SIG-M5 (cell line): ENCODE results near the gene BCKDHB.
"Not testable (repeated sequence)": the region's sequence is repeated elsewhere in the genome, so short reads cannot be mapped to it uniquely, and the experiment has no call there.

Experiments
- DNase-seq: peaks from one replicate; lab custom pipeline; 2025; lab: John Stamatoyannopoulos, UW

The BCKDHB gene

DNA sequence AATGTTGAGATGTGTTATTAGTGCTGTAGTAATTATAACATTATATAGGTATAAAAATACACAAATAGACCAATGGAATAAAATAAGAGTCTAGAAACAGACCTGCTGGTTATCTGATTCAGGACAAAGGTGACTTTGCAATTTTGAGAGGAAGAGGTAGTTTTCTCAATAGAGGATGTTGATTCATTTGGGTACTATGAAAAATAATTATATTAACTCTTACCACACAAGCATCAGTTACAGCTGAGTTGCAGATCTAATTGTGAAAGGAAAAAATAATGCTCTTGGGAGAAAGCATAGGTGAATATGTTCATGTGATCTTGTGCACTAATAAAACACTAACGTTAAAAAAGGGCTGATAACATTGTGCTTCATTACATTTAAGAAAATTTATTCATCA lies 103.0 kb downstream of the BCKDHB start:
- DNase-seq: no peak

DNA sequence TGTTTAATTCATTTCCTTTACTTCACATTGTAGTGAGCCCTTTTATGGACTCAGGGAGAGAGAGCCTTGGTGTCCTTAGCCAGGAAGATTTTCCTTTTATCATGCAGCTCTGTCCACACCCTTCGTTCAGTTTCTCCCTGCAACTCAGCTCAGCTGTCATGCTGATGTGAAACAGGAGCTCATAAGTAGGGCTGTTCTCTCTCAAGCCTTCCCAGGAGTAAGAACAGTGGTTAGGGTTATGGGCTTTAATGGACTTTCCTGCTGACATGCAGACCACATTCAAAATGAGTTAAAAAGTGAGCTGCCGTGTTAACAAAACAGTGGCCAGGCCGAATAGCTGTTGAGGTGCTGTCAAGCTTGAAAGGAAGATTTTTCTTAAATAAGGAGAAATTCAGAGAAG lies 104.1 kb downstream of the BCKDHB start:
- no peak for DNase-seq

DNA sequence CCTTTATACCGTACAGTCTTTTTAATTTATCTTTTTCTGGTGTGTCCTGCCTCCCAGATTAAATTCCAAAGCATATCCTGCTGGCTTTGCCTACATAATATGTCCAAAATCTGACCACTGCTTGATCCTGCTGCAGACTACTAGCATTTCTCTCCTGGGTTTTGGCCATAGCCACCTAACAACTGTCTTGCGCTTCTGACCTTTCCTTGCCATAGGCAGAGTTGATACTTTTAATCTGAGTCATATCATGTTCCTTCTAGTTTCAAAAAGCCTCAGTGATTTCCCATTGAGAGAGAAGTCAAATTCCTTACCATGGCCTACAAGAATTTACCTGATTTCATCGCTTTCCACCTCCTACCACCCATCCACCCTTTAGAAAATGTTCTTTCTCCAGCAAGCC lies 104.8 kb downstream of the BCKDHB start:
- DNase-seq: no peak

DNA sequence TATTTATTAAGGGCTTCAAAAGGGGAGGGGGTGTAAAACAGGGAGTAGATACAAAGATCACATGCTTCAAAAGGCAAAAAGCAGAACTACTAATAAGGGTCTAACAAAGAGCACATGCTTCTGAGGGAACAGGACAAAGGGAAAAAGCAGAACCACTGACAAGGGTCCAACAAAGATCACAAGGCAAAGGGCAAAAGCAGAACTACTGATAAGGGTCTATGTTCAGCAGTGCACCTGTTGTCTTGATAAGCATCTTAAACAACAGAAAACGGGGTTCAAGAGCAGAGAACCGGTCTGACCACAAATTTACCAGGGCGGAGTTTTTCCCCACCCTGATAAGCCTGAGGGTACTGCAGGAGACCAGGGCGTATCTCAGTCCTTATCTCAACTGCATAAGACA lies 105.4 kb downstream of the BCKDHB start:
- not testable (repeated sequence) for DNase-seq

DNA sequence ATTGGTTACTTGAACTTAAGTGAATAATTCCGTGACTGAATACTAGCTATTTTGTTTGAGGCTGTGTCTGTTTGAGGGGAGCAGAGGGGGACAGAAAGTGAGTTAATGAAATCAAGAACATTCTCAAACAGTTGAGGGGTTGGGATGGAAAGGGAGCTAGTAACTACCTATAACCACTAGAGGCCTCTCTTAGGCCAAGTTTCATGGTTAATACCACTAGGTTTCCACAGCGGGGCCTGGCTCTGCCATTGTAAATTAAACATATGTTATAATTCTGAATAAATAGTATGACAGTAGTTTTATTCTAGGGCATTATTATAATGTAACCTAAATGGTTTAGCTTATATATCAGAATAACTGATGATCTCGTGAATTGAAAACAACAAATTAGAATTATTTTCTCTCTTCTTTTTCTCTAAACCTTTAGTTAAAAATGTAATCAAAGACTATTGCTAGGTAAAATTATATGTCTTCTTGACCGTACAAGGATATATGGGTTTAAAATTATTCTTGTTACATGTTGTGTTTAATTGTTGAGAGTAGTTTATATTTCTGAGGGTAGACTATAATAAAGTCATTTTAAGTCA lies 108.1 kb downstream of the BCKDHB start:
- no peak for DNase-seq

DNA sequence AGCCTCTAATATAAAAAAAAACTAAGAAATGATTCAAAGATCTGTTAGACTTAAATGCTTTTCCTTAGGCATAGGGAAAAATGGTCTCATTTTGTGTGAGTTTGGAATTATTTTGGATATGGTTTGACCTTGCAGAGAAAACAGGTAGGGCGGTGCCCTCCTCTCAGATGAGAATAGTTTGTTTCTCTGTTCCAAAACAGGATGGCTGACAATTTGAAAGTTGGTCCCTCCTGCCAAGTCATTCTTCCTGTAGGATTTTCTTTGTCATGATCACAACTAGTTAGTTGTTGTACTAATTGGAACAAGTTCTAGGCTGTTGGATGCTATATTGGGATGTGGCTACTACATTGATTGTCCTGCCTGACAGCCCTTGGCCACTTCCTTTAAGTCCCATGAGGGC lies 108.6 kb downstream of the BCKDHB start:
- no peak for DNase-seq

DNA sequence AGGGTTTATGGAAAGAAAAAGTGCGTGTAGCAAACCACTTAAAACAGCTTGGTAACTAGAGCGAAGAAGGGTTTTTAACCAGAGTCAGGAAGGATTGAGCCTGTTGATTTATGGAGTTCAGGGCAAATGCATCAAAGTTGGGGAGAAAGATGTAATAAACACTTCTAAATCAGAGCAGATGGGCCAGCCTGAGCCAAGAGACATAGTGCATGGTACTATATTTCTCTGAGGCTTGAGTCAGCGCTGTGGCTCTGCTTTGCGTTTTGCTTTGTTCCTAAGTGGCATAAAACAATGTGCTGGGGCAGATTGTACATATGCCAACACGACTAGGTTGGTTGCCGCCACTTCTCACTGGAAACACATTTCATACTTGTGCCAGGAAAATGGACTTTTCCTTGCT lies 111.3 kb downstream of the BCKDHB start:
- no peak for DNase-seq

DNA sequence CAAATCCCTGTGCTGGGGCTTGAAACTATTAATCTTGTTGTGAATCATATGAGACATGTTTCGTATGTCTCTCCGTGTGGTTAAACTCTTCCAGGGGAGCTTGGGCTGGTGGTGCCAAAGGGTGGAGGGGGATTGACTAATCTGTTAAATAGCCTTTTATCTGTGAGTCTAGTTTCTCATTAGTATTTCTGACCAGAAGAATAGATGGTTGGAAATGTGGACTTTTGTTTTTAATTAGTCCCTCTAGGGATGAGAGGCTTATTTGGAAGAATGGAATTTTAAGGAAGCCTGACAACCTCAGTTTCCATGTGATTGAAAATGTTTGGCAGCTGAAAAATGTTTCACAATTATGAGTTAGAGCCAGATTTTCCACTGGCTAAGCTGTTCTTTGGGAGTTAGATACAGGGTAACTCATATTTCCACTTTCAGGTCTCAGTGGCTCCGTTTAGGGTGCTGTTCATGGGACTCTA lies 117.3 kb downstream of the BCKDHB start:
- no peak for DNase-seq

DNA sequence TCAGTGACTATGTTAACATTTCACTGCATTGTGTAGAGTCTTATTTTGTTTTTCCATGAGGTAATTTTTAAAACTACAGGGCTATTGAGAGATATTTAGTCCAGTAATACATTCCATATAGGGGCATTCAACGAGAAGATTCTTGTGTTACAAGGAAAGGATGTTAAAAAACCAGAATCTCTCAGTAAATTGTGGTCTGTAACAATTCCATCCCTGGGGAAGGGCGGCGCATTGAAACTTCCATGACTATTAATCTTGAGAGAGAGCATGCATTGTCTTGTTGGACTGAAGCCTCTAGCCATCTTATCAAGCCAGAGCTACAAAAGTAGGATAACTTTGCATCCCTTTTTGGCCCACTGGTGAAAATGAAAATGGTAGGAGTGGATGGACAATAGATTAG lies 119.7 kb downstream of the BCKDHB start:
- DNase-seq: no peak

DNA sequence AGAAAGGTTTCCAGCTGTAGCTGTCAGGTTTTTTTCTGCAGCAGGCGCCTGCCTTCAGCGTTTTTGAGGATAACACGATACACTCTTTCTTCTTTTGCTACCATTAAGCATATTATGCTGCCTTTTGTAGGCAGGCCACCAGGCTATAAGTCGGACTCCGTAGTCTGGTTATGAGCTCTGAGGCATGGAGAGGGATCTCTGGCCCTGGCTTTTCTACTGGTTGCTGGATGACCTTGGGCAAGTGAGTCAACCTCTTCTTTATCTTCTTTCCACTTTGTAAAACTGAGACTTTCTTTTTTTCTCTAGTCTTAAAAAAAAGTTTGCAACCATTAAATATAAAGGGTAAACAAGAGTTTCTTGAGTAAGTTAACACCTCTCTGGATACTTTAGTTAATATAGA lies 120.2 kb downstream of the BCKDHB start:
- no peak for DNase-seq

DNA sequence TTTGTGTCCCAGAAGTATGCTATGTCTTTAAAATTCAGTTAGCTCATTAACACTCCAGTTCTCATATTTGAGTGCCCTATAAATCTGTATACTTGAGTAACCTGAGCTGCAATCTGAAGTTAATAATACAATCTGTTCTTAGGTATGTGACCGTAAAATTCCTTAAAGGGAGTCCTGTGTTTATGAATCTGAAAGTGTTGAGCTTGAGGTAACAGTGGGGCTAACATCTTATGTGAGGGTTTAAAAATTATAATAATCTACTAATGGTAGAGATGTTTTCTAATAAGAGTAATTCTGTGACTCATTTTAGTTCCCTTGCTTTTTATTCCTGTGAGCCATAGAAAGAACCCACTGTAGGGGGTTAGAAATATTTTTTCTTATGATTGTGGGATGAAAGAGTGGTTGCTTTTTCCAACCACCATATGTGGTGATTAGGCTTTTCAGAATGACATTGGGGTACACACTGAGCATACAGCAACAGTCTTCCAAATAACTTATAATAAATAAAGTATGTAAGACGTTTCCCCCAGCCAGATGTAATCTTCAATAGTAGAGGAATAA lies 121.2 kb downstream of the BCKDHB start:
- no peak for DNase-seq

DNA sequence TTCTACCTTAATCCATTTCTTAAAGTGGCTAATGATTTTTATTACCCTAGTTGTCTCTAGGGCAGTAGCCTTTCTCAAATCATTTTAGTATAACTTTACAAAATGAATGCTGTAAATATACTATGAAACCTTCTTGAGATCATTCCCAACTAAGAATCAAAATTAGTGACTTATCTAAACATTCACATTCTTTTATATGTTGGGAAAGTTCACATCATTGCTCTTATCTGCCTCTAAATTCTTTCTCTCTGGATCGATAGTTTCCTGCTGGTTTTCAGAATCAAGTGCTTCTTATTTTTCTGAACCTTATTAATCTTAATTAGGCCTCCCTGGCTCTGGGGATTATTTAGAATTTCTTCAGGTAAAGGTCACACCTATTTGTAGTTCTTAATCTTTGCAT lies 126.8 kb downstream of the BCKDHB start:
- DNase-seq: no peak

DNA sequence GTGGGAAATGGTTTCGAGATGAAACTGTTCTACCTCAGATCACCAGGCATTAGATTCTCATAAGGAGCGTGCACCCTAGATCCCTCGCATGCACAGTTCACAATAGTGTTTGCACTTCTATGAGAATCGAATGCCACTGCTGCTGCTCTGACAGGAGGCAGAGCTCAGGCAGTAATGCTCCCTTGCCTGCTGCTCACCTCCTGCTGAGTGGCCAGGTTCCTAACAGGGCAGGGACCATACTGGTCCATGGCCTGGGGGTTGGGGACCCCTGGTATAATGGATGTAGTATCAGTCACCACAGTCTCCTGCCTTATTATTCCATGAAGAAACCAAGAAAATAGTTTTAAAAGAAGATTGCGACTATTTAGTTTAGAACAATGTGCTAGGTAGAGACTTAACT lies 127.5 kb downstream of the BCKDHB start:
- no peak for DNase-seq

DNA sequence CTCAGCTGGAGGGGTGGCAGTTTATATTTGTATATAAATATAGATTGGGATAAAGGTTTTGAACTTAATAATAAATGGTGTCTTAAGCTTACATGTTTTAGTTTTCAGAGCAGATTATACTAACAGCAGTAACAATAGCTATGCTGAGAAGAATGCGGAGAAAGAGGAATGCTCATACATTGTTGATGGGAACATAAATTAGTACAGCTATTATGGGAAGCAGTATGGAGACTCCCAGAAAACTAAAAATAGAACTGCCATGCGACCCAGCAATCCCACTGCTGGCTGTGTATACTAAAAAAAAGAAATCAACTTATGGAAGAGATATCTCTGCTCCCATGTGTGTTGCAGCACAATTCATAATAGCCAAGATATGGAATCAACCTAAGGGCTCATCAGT lies 127.9 kb downstream of the BCKDHB start:
- no peak for DNase-seq

DNA sequence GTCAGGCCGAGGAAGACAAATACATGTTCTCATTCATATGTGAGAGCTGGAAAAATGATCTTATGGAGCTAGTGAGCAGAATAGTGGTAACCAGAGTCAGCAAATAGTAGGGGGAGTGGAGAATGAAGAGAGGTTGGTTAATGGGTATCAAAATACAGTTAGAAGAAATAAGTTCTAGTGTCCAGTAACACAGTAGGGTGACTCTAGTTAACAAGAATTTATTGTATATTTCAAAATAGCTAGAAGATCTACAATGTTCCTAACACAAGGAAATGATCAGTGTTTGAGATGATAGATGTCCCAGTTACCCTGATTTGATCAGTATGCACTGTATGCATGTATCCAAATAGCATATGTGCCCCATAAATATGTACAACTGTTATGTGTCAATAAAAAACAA lies 128.4 kb downstream of the BCKDHB start:
- no peak for DNase-seq

DNA sequence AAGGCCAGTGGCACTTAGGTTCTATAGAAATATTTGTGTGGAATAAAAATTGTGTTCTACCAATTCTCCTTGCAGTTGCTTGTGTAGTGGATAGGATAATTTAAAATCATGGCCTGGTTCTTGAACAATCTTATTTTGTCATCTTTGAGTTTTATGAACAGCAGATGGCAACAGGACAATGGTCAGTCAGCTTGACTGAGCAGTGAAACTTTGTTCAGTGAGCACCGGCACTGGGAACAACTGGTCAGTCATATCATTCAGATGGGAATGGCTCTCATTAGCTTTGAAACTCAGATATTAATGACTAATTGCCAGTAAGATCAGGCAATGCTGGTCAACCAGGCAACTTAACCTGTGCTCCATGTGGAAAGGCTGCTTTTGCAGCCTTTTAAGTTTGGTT lies 129.2 kb downstream of the BCKDHB start:
- no peak for DNase-seq

DNA sequence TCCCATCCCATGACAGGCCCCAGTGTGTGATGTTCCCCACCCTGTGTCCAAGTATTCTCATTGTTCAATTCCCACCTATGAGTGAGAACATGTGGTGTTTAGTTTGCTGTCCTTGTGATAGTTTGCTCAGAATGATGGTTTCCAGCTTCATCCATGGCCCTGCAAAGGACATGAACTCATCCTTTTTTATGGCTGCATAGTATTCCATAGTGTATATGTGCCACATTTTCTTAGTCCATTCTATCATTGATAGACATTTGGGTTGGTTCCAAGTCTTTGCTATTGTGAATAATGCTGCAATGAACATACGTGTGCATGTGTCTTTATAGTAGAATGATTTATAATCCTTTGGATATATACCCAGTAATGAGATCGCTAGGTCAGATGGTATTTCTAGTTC lies 132.3 kb downstream of the BCKDHB start:
- DNase-seq: not testable (repeated sequence)

DNA sequence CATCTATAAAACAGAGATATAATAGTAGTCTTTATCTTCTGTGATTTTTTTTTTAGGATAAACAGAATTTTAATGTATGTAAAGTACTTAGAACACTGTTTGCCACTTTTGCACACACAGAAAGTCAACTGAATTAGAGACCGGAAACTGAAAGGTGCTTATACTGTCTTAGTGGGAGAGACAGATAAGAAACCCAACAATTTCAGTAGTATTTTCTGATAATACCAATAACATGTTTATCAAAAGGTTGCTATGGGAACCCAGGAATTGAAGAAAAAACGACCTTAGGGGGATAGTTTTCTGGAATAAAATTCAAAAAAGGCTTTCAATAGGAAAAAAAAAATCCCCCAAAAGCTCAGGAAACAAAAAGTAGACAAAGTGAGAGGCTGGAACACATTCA lies 138.6 kb downstream of the BCKDHB start:
- DNase-seq: no peak

DNA sequence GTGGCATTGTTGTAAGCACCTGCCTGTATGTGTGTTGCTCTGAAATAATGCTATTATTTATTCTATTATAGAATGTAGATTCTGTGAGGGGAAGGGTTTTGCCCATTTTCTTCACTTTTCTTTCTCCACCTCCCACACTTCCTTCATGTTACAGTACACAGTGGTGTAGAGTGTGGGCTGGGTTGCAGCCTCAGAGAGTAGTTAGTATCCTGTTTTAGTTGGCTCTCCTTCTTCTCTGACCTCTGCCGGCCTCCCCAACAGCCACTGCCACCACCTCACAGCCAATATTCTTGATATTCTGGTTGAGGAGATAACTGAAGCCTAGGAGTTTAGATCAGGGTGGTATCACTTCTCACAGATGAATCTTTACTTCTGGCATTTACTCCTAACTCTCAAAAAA lies 143.4 kb downstream of the BCKDHB start:
- DNase-seq: no peak

DNA sequence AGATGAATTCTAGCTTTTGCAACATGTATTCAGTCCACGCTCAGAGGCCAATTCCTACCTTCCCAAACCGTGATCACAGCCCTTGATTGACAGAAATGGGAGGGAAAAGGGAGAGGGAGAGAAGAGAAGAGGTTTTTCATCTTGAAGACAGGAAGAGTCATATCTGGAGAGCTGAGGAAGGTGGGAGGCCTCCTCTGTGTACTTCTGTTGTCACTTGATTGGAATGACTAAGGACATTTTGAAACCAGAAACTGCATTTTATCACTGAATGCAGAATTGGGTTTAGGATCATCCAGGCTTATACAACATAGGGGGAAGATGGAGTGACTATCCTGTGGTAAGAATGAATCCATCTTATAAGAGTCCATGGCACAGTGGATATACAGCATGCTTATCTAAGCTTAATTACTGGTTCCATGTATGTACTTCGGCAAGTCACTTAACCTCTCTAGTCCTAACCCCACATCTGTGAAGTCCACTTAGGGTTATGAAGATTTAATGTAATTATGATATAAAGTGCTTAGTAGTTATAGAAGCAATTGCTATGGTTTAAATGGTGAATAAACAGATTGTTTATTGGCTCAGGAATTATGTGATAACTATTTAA lies 144.0 kb downstream of the BCKDHB start:
- DNase-seq: no peak

DNA sequence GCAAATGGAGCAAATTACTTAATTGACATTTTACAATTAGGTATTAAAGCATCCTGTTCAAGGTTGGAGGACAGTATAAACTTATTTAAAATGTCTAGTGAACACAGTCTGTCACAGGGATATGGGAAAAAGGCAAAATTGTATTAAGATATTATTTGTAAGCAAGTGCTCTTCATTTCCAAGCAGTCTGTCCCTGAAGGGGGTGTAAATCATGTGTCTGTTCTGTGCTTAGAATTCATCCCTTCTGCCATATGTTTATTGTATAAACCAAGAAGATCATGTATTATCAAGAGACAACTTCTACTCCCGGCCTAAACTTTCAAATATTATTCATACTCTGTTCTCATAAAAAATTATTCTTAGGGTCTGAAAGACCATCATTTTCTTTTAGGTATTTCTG lies 144.8 kb downstream of the BCKDHB start:
- no peak for DNase-seq

DNA sequence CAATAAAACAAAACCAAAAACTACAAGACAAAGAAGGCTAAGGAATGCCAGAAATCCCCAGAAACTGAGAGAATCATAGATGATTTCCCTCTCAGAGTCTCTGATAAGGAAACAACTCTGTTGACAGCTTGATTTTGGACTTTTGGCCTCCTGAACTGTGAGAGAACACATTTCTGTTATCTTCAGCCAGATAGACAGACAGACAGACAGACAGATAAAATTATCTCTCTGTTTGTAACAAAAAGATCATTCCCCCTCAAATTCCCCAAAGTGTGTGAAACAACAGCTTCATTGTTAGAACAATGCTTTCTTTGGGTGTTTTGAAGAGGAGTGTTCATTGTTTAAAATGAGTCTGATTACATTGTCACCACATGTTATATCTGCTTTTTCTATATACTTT lies 148.2 kb downstream of the BCKDHB start:
- no peak for DNase-seq

DNA sequence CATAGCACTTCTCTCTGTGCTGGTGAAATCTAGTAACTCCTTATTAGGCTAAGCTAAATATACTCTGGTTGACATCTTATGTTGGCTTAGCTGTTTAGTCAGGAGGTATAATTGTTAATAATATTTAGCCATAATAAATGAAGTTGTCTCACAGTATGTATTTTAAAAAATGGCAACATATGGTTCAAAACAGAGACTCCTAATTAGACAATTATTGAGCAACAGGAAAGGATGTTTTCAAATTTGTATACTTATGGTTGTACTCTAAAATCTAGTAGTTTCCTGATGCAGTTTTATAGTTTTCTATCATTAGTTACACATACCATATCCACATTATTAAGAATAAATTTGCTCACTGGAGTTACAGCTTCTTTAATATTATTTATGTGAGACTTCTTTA lies 150.2 kb downstream of the BCKDHB start:
- no peak for DNase-seq

DNA sequence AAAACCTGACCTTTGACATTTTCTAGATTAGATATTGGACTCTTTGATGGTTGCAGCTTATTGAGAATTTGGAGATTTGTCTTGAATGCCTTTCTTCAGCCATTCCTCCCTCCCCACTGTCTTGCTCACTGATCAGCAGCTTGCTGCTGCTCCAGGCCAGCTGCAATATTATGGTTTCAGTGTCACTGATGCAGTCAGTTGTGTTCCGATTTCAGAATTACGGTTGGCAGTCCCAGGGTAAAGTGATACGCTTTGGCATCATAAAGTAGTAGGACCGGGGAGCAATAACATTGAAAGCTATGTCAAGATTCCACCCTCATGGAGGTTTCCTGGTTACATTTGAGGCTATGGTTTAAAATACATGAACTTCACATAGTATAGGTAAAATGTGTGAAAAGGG lies 152.6 kb downstream of the BCKDHB start:
- DNase-seq: no peak
